Karpas-422 (cell line): ENCODE data around the gene ITPR3. TPM values are rescaled to one million over a fixed set of nuclear protein-coding genes. Genes with fewer than 3 reads are reported as not detected.

Source experiments
- DNase-seq: peaks from one replicate; pipeline ENCODE4 v3.0.0-alpha.2; 2015
- H2AFZ ChIP-seq: fragments of 200-600 bp; sonication (generic); 2 replicates; pipeline ENCODE4 v1.6.1; 2014; ENCODE audit warnings: antibody characterized with exemption, low read length, mixed read lengths
- H3K27ac ChIP-seq: fragments of 200-600 bp; sonication (generic); 2 replicates; pipeline ENCODE4 v1.5.1; 2014; ENCODE audit warnings: mild to moderate bottlenecking, low read length, moderate library complexity
- H3K27me3 ChIP-seq: fragments of 200-600 bp; sonication (generic); 2 replicates; pipeline ENCODE4 v1.6.1; 2014; ENCODE audit warnings: low read length, mixed read lengths
- H3K36me3 ChIP-seq: fragments of 200-600 bp; sonication (generic); 2 replicates; pipeline ENCODE4 v1.6.1; 2014; ENCODE audit warnings: low read length, mixed read lengths; ENCODE audit not compliant: insufficient read depth
- H3K4me1 ChIP-seq: fragments of 200-600 bp; sonication (generic); 2 replicates; pipeline ENCODE4 v1.6.1; 2014; ENCODE audit warnings: mild to moderate bottlenecking, low read length, mixed read lengths
- H3K4me2 ChIP-seq: fragments of 200-600 bp; sonication (generic); 2 replicates; pipeline ENCODE4 v1.6.1; 2014; ENCODE audit warnings: low read length, low read depth, mild to moderate bottlenecking; ENCODE audit not compliant: poor library complexity, severe bottlenecking
- H3K4me3 ChIP-seq: fragments of 200-600 bp; sonication (generic); 2 replicates; pipeline ENCODE4 v1.5.1; 2014; ENCODE audit warnings: mild to moderate bottlenecking, antibody characterized with exemption, low read length, mixed read lengths
- H3K79me2 ChIP-seq: fragments of 200-600 bp; sonication (generic); 2 replicates; pipeline ENCODE4 v1.6.1; 2014; ENCODE audit warnings: mild to moderate bottlenecking, low read length, mixed read lengths
- H3K9ac ChIP-seq: fragments of 200-600 bp; sonication (generic); 2 replicates; pipeline ENCODE4 v1.6.0; 2014; ENCODE audit warnings: low read length
- H3K9me2 ChIP-seq: fragments of 200-600 bp; sonication (generic), shearing (Covaris generic); replicated peaks from 2 replicates; pipeline ENCODE4 v1.6.0; 2014; ENCODE audit warnings: mild to moderate bottlenecking, low read length, moderate library complexity; ENCODE audit not compliant: insufficient read depth
- H3K9me3 ChIP-seq: fragments of 300-700, 200-600 bp; sonication (generic); 2 replicates; pipeline ENCODE4 v1.6.1; 2014; ENCODE audit warnings: low read length, mixed read lengths
- H4K20me1 ChIP-seq: fragments of 200-600 bp; sonication (generic); 2 replicates; pipeline ENCODE4 v1.6.1; 2014; ENCODE audit warnings: mild to moderate bottlenecking, antibody characterized with exemption, low read length, low read depth; ENCODE audit not compliant: insufficient read depth
- total RNA-seq: library from RNA; depleted of rRNA; stranded (reverse); fragments of >200 nt; shearing (Covaris generic); gene quantifications from 2 replicates; pipeline ENCODE4 v1.2.3, GENCODE V29; 2014; ENCODE audit warnings: low replicate concordance

Gene ITPR3
- total RNA-seq, 1 experiment from 2014 or later: 3.9 TPM

GRCh38 chr6:33688006-33688405 is 66.9 kb downstream of the ITPR3 start:
- Histone ChIP-seq H4K20me1 (0 out of 2 replicates have a peak, but pooled peaks cover 3% of the 10 kb centered on the region), H3K36me3 (no peaks in the 10 kb centered on the region)
- DNase-seq: no peak

GRCh38 chr6:33688451-33689147 is 67.5 kb downstream of the ITPR3 start:
- Histone ChIP-seq H3K27me3 (no peaks in the 10 kb centered on the region), H3K9me3 (no peaks in the 10 kb centered on the region), H3K9me2 (no peaks in the 10 kb centered on the region), H3K36me3 (no peaks in the 10 kb centered on the region), H3K9ac (no peak overlapping the region), H3K4me3 (no peak overlapping the region), H3K4me1 (no peaks in the 10 kb centered on the region), H2AFZ (no peak overlapping the region), H3K27ac (no peak overlapping the region), H4K20me1 (0 out of 2 replicates have a peak, but pooled peaks cover 3% of the 10 kb centered on the region), H3K4me2 (no peak overlapping the region), H3K79me2 (no peaks in the 10 kb centered on the region)
- no peak for DNase-seq

More at GRCh38 chr6:33688006-33688405, 66.9 kb downstream of the ITPR3 start:
- Histone ChIP-seq H3K9me2 (no peaks in the 10 kb centered on the region), H3K4me1 (no peaks in the 10 kb centered on the region), H2AFZ (no peak overlapping the region), H3K27me3 (no peaks in the 10 kb centered on the region), H3K79me2 (no peaks in the 10 kb centered on the region), H3K9ac (no peak overlapping the region), H3K4me3 (no peak overlapping the region), H3K4me2 (no peak overlapping the region), H3K27ac (no peak overlapping the region), H3K9me3 (no peaks in the 10 kb centered on the region)

GRCh38 chr6:33689148-33689494 is 68.0 kb downstream of the ITPR3 start:
- Histone ChIP-seq H3K27ac (no peak overlapping the region), H3K4me1 (no peaks in the 10 kb centered on the region), H3K79me2 (no peaks in the 10 kb centered on the region), H3K36me3 (no peaks in the 10 kb centered on the region), H4K20me1 (0 out of 2 replicates have a peak, but pooled peaks cover 3% of the 10 kb centered on the region), H3K9ac (no peak overlapping the region), H3K9me2 (no peaks in the 10 kb centered on the region), H3K4me2 (no peak overlapping the region), H3K4me3 (no peak overlapping the region), H2AFZ (no peak overlapping the region), H3K9me3 (no peaks in the 10 kb centered on the region), H3K27me3 (no peaks in the 10 kb centered on the region)
- no peak for DNase-seq

- no peaks in the 10 kb centered on the region for H3K9me2 ChIP-seq
- H3K27ac ChIP-seq: no peak overlapping the region
- no peaks in the 10 kb centered on the region for H3K36me3 ChIP-seq
- no peaks in the 10 kb centered on the region for H3K9me3 ChIP-seq
- no peaks in the 10 kb centered on the region for H3K4me1 ChIP-seq
- DNase-seq: no peak
- no peaks in the 10 kb centered on the region for H3K27me3 ChIP-seq
- no peaks in the 10 kb centered on the region for H3K79me2 ChIP-seq
- 0 out of 2 replicates have a peak, but pooled peaks cover 3% of the 10 kb centered on the region for H4K20me1 ChIP-seq
- no peak overlapping the region for H3K9ac ChIP-seq
- no peak overlapping the region for H3K4me2 ChIP-seq
- no peak overlapping the region for H2AFZ ChIP-seq
- no peak overlapping the region for H3K4me3 ChIP-seq
Measured at GRCh38 chr6:33689879-33690278, 68.8 kb downstream of the ITPR3 start.

GRCh38 chr6:33690766-33691165 is 69.6 kb downstream of the ITPR3 start:
- Histone ChIP-seq H3K27ac (no peak overlapping the region), H3K4me1 (peaks cover 3% of the 10 kb centered on the region), H2AFZ (no peak overlapping the region), H3K4me3 (no peak overlapping the region), H3K27me3 (no peaks in the 10 kb centered on the region), H3K9me2 (no peaks in the 10 kb centered on the region), H4K20me1 (peaks cover 3% of the 10 kb centered on the region; the same call in 1 of the 2 replicates), H3K4me2 (no peak overlapping the region), H3K36me3 (no peaks in the 10 kb centered on the region), H3K79me2 (no peaks in the 10 kb centered on the region), H3K9me3 (no peaks in the 10 kb centered on the region), H3K9ac (no peak overlapping the region)
- DNase-seq: no peak

- H3K9ac ChIP-seq: no peak overlapping the region
- no peak overlapping the region for H3K4me2 ChIP-seq
- H3K27ac ChIP-seq: no peak overlapping the region
- peaks cover 11% of the 10 kb centered on the region for H3K4me1 ChIP-seq
- no peaks in the 10 kb centered on the region for H3K9me2 ChIP-seq
- H3K9me3 ChIP-seq: no peaks in the 10 kb centered on the region
- H3K79me2 ChIP-seq: no peaks in the 10 kb centered on the region
- H2AFZ ChIP-seq: no peak overlapping the region
- no peak for DNase-seq
- peaks cover 6% of the 10 kb centered on the region; the same call in 1 of the 2 replicates for H4K20me1 ChIP-seq
- H3K36me3 ChIP-seq: no peaks in the 10 kb centered on the region
- H3K27me3 ChIP-seq: no peaks in the 10 kb centered on the region
- no peak overlapping the region for H3K4me3 ChIP-seq
Measured at GRCh38 chr6:33691456-33692077, 70.4 kb downstream of the ITPR3 start.

- Histone ChIP-seq H3K4me1 (peaks cover 18% of the 10 kb centered on the region), H3K9me2 (no peaks in the 10 kb centered on the region), H3K9me3 (no peaks in the 10 kb centered on the region), H3K9ac (no peak overlapping the region), H3K4me2 (no peak overlapping the region), H2AFZ (no peak overlapping the region), H3K36me3 (0 out of 2 replicates have a peak, but pooled peaks cover 2% of the 10 kb centered on the region), H3K4me3 (no peak overlapping the region), H3K27ac (no peak overlapping the region), H4K20me1 (peaks cover 6% of the 10 kb centered on the region; the same call in 1 of the 2 replicates), H3K27me3 (no peaks in the 10 kb centered on the region), H3K79me2 (no peaks in the 10 kb centered on the region)
- DNase-seq: no peak
Measured at GRCh38 chr6:33692078-33692759, 71.1 kb downstream of the ITPR3 start.

GRCh38 chr6:33692760-33693158 is 71.6 kb downstream of the ITPR3 start:
- no peak for DNase-seq
- H3K9me2 ChIP-seq: no peaks in the 10 kb centered on the region
- no peak overlapping the region for H3K4me3 ChIP-seq
- no peaks in the 10 kb centered on the region for H3K27me3 ChIP-seq
- H3K79me2 ChIP-seq: no peaks in the 10 kb centered on the region
- no peaks in the 10 kb centered on the region for H3K9me3 ChIP-seq
- peaks cover 23% of the 10 kb centered on the region for H3K4me1 ChIP-seq
- no peak overlapping the region for H3K27ac ChIP-seq
- no peak overlapping the region for H2AFZ ChIP-seq
- no peak overlapping the region for H3K9ac ChIP-seq
- H3K4me2 ChIP-seq: no peak overlapping the region
- peaks cover 7% of the 10 kb centered on the region; the same call in 1 of the 2 replicates for H3K36me3 ChIP-seq
- H4K20me1 ChIP-seq: peaks cover 6% of the 10 kb centered on the region; the same call in 1 of the 2 replicates
